Measurements from ENCODE around the gene MASTL. TPM values are rescaled to one million over a fixed set of nuclear protein-coding genes. Genes with fewer than 3 reads are reported as not detected.

The MASTL gene
- total RNA-seq, 1 donor from 2014 or later = 15.0 TPM

GRCh38 chr10:27207350-27207749 lies 52.2 kb downstream of the MASTL start:
- Mint-ChIP-seq H3K27ac (no peak overlapping the region), H3K4me1 (ENCODE audit: low read depth) (no peaks in the 10 kb centered on the region), H3K9me3 (ENCODE audit: low read depth) (no peaks in the 10 kb centered on the region), H3K4me3 (ENCODE audit: low read depth) (no peak overlapping the region), H3K27me3 (no peaks in the 10 kb centered on the region), H3K36me3 (ENCODE audit: insufficient read depth) (peaks cover 17% of the 10 kb centered on the region)
- no peak for DNase-seq (ENCODE audit: low spot score, unreplicated experiment)
- TF ChIP-seq CTCF (IDR thresholded peaks at IDR 0.05; ENCODE audit: unreplicated experiment) = no peak

GRCh38 chr10:27223964-27224363 lies 68.8 kb downstream of the MASTL start:
- Mint-ChIP-seq H3K36me3 (ENCODE audit: insufficient read depth) (peaks cover 12% of the 10 kb centered on the region), H3K9me3 (ENCODE audit: low read depth) (no peaks in the 10 kb centered on the region), H3K4me1 (ENCODE audit: low read depth) (no peaks in the 10 kb centered on the region), H3K27me3 (no peaks in the 10 kb centered on the region), H3K4me3 (ENCODE audit: low read depth) (no peak overlapping the region), H3K27ac (no peak overlapping the region)
- DNase-seq (ENCODE audit: low spot score, unreplicated experiment) = no peak
- TF ChIP-seq CTCF (IDR thresholded peaks at IDR 0.05; ENCODE audit: unreplicated experiment) = peak; percentile 69

GRCh38 chr10:27225011-27225590 lies 69.9 kb downstream of the MASTL start:
- Mint-ChIP-seq H3K27me3 (no peaks in the 10 kb centered on the region), H3K27ac (no peak overlapping the region), H3K9me3 (ENCODE audit: low read depth) (no peaks in the 10 kb centered on the region)

GRCh38 chr10:27225642-27226257 lies 70.6 kb downstream of the MASTL start:
- peaks cover 14% of the 10 kb centered on the region for H3K36me3 Mint-ChIP-seq (ENCODE audit: insufficient read depth)
- no peak for TF ChIP-seq CTCF (IDR thresholded peaks at IDR 0.05; ENCODE audit: unreplicated experiment)
- no peak overlapping the region for H3K4me3 Mint-ChIP-seq (ENCODE audit: low read depth)
- DNase-seq (ENCODE audit: low spot score, unreplicated experiment) = no peak
- H3K27me3 Mint-ChIP-seq = no peaks in the 10 kb centered on the region
- no peaks in the 10 kb centered on the region for H3K4me1 Mint-ChIP-seq (ENCODE audit: low read depth)
- peak overlapping the region; percentile 10 for H3K27ac Mint-ChIP-seq
- H3K9me3 Mint-ChIP-seq (ENCODE audit: low read depth) = no peaks in the 10 kb centered on the region

More at GRCh38 chr10:27225011-27225590, 69.9 kb downstream of the MASTL start:
- H3K36me3 Mint-ChIP-seq (ENCODE audit: insufficient read depth) = peaks cover 10% of the 10 kb centered on the region
- DNase-seq (ENCODE audit: low spot score, unreplicated experiment) = no peak
- H3K4me3 Mint-ChIP-seq (ENCODE audit: low read depth) = no peak overlapping the region
- no peaks in the 10 kb centered on the region for H3K4me1 Mint-ChIP-seq (ENCODE audit: low read depth)
- no peak for TF ChIP-seq CTCF (IDR thresholded peaks at IDR 0.05; ENCODE audit: unreplicated experiment)

- DNase-seq (ENCODE audit: low spot score, unreplicated experiment) = no peak
- Mint-ChIP-seq H3K27me3 (no peaks in the 10 kb centered on the region), H3K27ac (no peak overlapping the region), H3K4me1 (ENCODE audit: low read depth) (peaks cover 1% of the 10 kb centered on the region), H3K36me3 (ENCODE audit: insufficient read depth) (peaks cover 10% of the 10 kb centered on the region), H3K9me3 (ENCODE audit: low read depth) (no peaks in the 10 kb centered on the region), H3K4me3 (ENCODE audit: low read depth) (no peak overlapping the region)
- no peak for TF ChIP-seq CTCF (IDR thresholded peaks at IDR 0.05; ENCODE audit: unreplicated experiment)
These were observed 74.9 kb downstream of the MASTL start for GRCh38 chr10:27230022-27230421.

Data from progenitor cell of endocrine pancreas (in vitro differentiated cells).